ENCODE results near the gene CDC25B.

CDC25B gene

GRCh38 chr20:3812975-3813847, 17.1 kb downstream of the CDC25B start:
- TF ChIP-seq FOXM1 (IDR thresholded peaks at IDR 0.05; ENCODE audit: borderline replicate concordance, low read depth): no peak
- no peak for TF ChIP-seq EGR1 (IDR thresholded peaks at IDR 0.05)
- no peak for TF ChIP-seq NFIC (IDR thresholded peaks at IDR 0.05)
- TF ChIP-seq REST (IDR thresholded peaks at IDR 0.05; ENCODE audit: low read depth): no peak
- TF ChIP-seq CREB1 (IDR thresholded peaks at IDR 0.05; ENCODE audit: low read depth): no peak
- TF ChIP-seq CEBPB (IDR thresholded peaks at IDR 0.05): no peak
- no peak for TF ChIP-seq ZBTB7A (IDR thresholded peaks at IDR 0.05; ENCODE audit: low read depth)
- TF ChIP-seq, protein P1, sequence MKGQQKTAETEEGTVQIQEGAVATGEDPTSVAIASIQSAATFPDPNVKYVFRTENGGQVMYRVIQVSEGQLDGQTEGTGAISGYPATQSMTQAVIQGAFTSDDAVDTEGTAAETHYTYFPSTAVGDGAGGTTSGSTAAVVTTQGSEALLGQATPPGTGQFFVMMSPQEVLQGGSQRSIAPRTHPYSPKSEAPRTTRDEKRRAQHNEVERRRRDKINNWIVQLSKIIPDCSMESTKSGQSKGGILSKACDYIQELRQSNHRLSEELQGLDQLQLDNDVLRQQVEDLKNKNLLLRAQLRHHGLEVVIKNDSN (IDR thresholded peaks at IDR 0.05): no peak
- TF ChIP-seq TCF12 (IDR thresholded peaks at IDR 0.05; ENCODE audit: low read depth): no peak
- TF ChIP-seq, protein P2, sequence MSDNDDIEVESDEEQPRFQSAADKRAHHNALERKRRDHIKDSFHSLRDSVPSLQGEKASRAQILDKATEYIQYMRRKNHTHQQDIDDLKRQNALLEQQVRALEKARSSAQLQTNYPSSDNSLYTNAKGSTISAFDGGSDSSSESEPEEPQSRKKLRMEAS (IDR thresholded peaks at IDR 0.05): no peak
- TF ChIP-seq TEAD4 (IDR thresholded peaks at IDR 0.05): no peak
- no peak for TF ChIP-seq YY1 (IDR thresholded peaks at IDR 0.05; ENCODE audit: low read depth)
- TF ChIP-seq TAF1 (IDR thresholded peaks at IDR 0.05; ENCODE audit: low read depth): no peak

- TF ChIP-seq, protein P1 (IDR thresholded peaks at IDR 0.05): no peak
- TF ChIP-seq NFIC (IDR thresholded peaks at IDR 0.05) (no peak), TCF12 (IDR thresholded peaks at IDR 0.05; ENCODE audit: low read depth) (no peak), RAD21 (IDR thresholded peaks at IDR 0.05; ENCODE audit: low read depth) (no peak), ZBTB7A (IDR thresholded peaks at IDR 0.05; ENCODE audit: low read depth) (no peak), TEAD4 (IDR thresholded peaks at IDR 0.05) (no peak), EP300 (IDR thresholded peaks at IDR 0.05; ENCODE audit: borderline replicate concordance) (no peak), TAF1 (IDR thresholded peaks at IDR 0.05; ENCODE audit: low read depth) (no peak), EGR1 (IDR thresholded peaks at IDR 0.05) (no peak), FOXM1 (IDR thresholded peaks at IDR 0.05; ENCODE audit: borderline replicate concordance, low read depth) (no peak)
Observed at GRCh38 chr20:3813848-3814581, 17.9 kb downstream of the CDC25B start.

- TF ChIP-seq EGR1 (IDR thresholded peaks at IDR 0.05) (no peak), CEBPB (IDR thresholded peaks at IDR 0.05) (no peak), EP300 (IDR thresholded peaks at IDR 0.05; ENCODE audit: borderline replicate concordance) (no peak), TCF12 (IDR thresholded peaks at IDR 0.05; ENCODE audit: low read depth) (no peak), TEAD4 (IDR thresholded peaks at IDR 0.05) (no peak), YY1 (IDR thresholded peaks at IDR 0.05; ENCODE audit: low read depth) (no peak), REST (IDR thresholded peaks at IDR 0.05; ENCODE audit: low read depth) (no peak), ZBTB7A (IDR thresholded peaks at IDR 0.05; ENCODE audit: low read depth) (no peak), CREB1 (IDR thresholded peaks at IDR 0.05; ENCODE audit: low read depth) (no peak), FOXM1 (IDR thresholded peaks at IDR 0.05; ENCODE audit: borderline replicate concordance, low read depth) (no peak), RAD21 (IDR thresholded peaks at IDR 0.05; ENCODE audit: low read depth) (no peak), NFIC (IDR thresholded peaks at IDR 0.05) (no peak), TAF1 (IDR thresholded peaks at IDR 0.05; ENCODE audit: low read depth) (no peak)
- TF ChIP-seq, protein P1 (IDR thresholded peaks at IDR 0.05): no peak
- TF ChIP-seq, protein P2 (IDR thresholded peaks at IDR 0.05): no peak
Observed at GRCh38 chr20:3814928-3815495, 18.9 kb downstream of the CDC25B start.

DNA sequence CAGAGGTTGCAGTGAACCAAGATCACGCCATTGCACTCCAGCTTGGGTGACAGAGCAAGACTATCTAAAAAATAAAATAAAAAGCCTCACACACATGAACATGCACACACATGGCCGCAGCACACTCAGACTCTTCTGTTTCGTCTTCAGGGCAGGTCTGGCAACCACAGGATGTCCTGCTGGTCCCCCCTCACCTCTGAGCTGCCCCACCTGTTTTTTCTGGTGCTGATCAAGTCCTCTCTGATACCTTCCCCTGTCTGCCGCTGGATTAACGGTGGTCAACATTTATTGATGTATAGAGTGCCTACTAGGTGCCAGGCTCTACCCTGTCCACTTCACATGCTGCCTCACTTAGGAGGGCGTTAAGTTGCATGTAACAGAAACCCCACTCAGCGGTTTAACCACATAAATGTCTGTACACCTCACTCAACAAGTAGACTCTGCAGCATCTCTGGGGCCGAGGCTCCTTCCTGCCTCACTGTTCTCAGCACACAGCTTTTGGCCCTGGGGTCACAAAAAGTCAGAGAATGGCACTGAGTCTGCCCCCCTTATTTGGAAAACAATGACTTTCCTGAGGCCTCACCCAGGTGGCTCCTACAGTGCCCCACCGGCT, 19.7 kb downstream of the CDC25B start:
- TF ChIP-seq CREB1 (IDR thresholded peaks at IDR 0.05; ENCODE audit: low read depth) (no peak), REST (IDR thresholded peaks at IDR 0.05; ENCODE audit: low read depth) (no peak), EP300 (IDR thresholded peaks at IDR 0.05; ENCODE audit: borderline replicate concordance) (no peak), TAF1 (IDR thresholded peaks at IDR 0.05; ENCODE audit: low read depth) (no peak), TCF12 (IDR thresholded peaks at IDR 0.05; ENCODE audit: low read depth) (no peak), TEAD4 (IDR thresholded peaks at IDR 0.05) (no peak), ZBTB7A (IDR thresholded peaks at IDR 0.05; ENCODE audit: low read depth) (no peak), NFIC (IDR thresholded peaks at IDR 0.05) (no peak), FOXM1 (IDR thresholded peaks at IDR 0.05; ENCODE audit: borderline replicate concordance, low read depth) (no peak), YY1 (IDR thresholded peaks at IDR 0.05; ENCODE audit: low read depth) (no peak), RAD21 (IDR thresholded peaks at IDR 0.05; ENCODE audit: low read depth) (no peak), CEBPB (IDR thresholded peaks at IDR 0.05) (no peak)
- TF ChIP-seq, protein P2 (IDR thresholded peaks at IDR 0.05): no peak
- TF ChIP-seq, protein P1 (IDR thresholded peaks at IDR 0.05): no peak

All from Ishikawa (cell line).